Cardiac muscle cell (in vitro differentiated cells and primary cell): ENCODE data around the gene PKP3. TPM values are rescaled to one million over a fixed set of nuclear protein-coding genes. Genes with fewer than 3 reads are reported as not detected.
"Not testable (repeated sequence)": the region's sequence is repeated elsewhere in the genome, so short reads cannot be mapped to it uniquely, and the experiment has no call there.

ENCODE experiments used
- DNase-seq, 2 donors: peaks; one replicate each; pipeline versions ENCODE4 v3.0.0 to v3.0.0-alpha.2; 2010 to 2017; ENCODE audit warnings: low read depth in 1 of 2, low spot score in 1 of 2
- H3K27ac ChIP-seq: fragments of 200-600 bp; sonication (generic); 2 replicates; pipeline ENCODE4 v1.5.1; 2016
- H3K27me3 ChIP-seq: fragments of 200-600 bp; sonication (generic); 2 replicates; pipeline ENCODE4 v1.6.0; 2016; ENCODE audit warnings: control low read depth
- H3K36me3 ChIP-seq: fragments of 200-600 bp; sonication (generic); 2 replicates; pipeline ENCODE4 v1.5.1; 2016; ENCODE audit warnings: control low read depth
- H3K4me1 ChIP-seq: fragments of 200-600 bp; sonication (generic); 2 replicates; pipeline ENCODE4 v1.8.1; 2017; ENCODE audit warnings: low read depth, mild to moderate bottlenecking, mixed run types
- H3K4me3 ChIP-seq: fragments of 200-600 bp; sonication (generic); 2 replicates; pipeline ENCODE4 v1.5.1; 2016; ENCODE audit warnings: mild to moderate bottlenecking
- H3K9me3 ChIP-seq: fragments of 200-600 bp; sonication (generic); 2 replicates; pipeline ENCODE4 v1.5.1; 2017; ENCODE audit warnings: low read depth, mild to moderate bottlenecking, control low read depth
- polyA plus RNA-seq: library from polyadenylated mRNA; unstranded; fragments of >200 nt; fragmentation: Nextera tagmentation; extraction: Ambion mirVana; gene quantifications from 2 replicates; pipeline ENCODE4 v1.2.1, GENCODE V29; 2016
- total RNA-seq: library from RNA; depleted of rRNA; stranded (reverse); fragments of >200 nt; gene quantifications from 2 replicates; pipeline ENCODE4 v1.2.3, GENCODE V29; 2016
- TF ChIP-seq, protein P1 (sequence below): IDR thresholded peaks from 2 replicates; pipeline ENCODE4 v1.5.1; 2012; ENCODE audit warnings: low read depth, mild to moderate bottlenecking, low read length

PKP3 gene, protein sequence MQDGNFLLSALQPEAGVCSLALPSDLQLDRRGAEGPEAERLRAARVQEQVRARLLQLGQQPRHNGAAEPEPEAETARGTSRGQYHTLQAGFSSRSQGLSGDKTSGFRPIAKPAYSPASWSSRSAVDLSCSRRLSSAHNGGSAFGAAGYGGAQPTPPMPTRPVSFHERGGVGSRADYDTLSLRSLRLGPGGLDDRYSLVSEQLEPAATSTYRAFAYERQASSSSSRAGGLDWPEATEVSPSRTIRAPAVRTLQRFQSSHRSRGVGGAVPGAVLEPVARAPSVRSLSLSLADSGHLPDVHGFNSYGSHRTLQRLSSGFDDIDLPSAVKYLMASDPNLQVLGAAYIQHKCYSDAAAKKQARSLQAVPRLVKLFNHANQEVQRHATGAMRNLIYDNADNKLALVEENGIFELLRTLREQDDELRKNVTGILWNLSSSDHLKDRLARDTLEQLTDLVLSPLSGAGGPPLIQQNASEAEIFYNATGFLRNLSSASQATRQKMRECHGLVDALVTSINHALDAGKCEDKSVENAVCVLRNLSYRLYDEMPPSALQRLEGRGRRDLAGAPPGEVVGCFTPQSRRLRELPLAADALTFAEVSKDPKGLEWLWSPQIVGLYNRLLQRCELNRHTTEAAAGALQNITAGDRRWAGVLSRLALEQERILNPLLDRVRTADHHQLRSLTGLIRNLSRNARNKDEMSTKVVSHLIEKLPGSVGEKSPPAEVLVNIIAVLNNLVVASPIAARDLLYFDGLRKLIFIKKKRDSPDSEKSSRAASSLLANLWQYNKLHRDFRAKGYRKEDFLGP
- total RNA-seq (0.09 and 0.70 TPM in 2 replicates), polyA plus RNA-seq (0.57 TPM in 1 of 2 replicates, not detected in the other)

DNA sequence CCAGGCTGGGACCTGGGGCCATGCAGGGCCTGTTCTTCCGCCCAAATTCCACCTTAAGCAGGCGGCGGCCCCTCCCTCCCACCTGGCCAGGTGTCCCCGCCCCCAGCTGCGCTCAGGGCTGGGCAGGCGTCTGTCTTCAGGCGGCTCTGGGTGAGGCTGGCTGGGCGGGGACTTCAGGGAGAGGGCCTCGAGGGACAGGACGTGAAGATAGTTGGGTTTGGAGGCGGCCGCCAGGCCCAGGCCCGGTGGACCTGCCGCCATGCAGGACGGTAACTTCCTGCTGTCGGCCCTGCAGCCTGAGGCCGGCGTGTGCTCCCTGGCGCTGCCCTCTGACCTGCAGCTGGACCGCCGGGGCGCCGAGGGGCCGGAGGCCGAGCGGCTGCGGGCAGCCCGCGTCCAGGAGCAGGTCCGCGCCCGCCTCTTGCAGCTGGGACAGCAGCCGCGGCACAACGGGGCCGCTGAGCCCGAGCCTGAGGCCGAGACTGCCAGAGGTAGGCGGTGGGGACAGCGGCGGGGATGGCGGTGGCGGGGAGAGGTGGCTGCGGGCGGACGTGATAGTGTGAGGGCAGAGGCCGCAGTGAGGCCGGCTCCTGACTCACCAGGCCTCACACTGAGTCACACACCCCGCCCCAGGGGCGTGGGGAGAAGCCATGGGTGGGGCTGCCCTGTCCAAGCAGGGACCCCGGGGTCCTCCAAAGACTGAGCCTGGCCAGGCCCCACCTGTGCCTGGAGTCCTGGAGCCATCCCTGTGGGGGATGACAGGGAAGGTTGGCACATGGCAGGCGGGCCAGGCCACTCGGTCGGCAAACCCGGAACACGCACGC, at the start of gene PKP3:
PKP3 (plus strand) TSS at position 176 of the 824 bp plus-strand sequence; CDS start at position 260, 84 bp downstream.
- Histone ChIP-seq H3K4me3 (no peak within 1 kb of the TSS), H3K9me3 (no peaks in the 10 kb centered on the region), H3K36me3 (no peaks in the 10 kb centered on the region), H3K4me1 (no peaks in the 10 kb centered on the region), H3K27ac (no peak within 1 kb of the TSS), H3K27me3 (no peaks in the 10 kb centered on the region)
- DNase-seq = peak in 1 of 2 donors; percentile 52
- TF ChIP-seq, protein P1, sequence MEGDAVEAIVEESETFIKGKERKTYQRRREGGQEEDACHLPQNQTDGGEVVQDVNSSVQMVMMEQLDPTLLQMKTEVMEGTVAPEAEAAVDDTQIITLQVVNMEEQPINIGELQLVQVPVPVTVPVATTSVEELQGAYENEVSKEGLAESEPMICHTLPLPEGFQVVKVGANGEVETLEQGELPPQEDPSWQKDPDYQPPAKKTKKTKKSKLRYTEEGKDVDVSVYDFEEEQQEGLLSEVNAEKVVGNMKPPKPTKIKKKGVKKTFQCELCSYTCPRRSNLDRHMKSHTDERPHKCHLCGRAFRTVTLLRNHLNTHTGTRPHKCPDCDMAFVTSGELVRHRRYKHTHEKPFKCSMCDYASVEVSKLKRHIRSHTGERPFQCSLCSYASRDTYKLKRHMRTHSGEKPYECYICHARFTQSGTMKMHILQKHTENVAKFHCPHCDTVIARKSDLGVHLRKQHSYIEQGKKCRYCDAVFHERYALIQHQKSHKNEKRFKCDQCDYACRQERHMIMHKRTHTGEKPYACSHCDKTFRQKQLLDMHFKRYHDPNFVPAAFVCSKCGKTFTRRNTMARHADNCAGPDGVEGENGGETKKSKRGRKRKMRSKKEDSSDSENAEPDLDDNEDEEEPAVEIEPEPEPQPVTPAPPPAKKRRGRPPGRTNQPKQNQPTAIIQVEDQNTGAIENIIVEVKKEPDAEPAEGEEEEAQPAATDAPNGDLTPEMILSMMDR = no peak

DNA sequence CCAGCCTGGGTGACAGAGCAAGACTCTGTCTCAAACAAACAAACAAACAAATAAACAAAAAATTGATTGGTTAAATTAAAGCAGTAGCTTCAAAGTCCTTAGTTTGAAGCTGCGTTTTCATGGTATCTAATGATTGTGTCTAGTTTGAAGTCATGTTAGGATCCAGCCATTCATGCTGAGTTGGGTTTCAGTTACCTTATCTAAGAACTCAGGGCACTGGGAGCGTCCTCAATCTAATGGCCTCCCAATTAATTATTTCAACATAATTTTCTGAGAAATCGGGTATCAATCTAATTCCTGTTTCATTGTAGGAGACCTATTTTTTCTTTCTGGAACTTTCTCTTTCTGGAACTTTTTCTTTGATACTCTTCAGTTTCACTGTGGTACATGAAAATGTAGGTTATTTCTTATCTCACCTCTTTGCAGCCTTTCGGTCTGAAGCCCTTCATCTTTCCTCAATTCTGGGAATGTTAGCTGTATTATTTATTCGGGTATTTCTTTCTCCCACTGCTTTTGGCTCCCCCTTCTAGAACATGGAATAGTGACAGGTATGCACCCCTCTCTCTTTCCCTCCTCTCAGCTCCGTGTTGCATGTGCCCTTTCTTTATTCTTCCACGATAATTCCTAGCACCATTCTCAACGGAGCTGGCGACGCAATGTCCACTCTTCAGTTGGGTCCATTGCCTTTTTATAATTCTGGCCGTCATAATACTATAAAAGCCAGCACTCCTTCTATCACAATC, 49.0 kb upstream of the PKP3 start:
- no peaks in the 10 kb centered on the region for H3K4me1 ChIP-seq
- H3K36me3 ChIP-seq = no peaks in the 10 kb centered on the region
- TF ChIP-seq, protein P1 = no peak
- H3K4me3 ChIP-seq = no peak overlapping the region
- no peak for DNase-seq
- no peaks in the 10 kb centered on the region for H3K9me3 ChIP-seq
- no peaks in the 10 kb centered on the region for H3K27me3 ChIP-seq
- H3K27ac ChIP-seq = no peak overlapping the region

DNA sequence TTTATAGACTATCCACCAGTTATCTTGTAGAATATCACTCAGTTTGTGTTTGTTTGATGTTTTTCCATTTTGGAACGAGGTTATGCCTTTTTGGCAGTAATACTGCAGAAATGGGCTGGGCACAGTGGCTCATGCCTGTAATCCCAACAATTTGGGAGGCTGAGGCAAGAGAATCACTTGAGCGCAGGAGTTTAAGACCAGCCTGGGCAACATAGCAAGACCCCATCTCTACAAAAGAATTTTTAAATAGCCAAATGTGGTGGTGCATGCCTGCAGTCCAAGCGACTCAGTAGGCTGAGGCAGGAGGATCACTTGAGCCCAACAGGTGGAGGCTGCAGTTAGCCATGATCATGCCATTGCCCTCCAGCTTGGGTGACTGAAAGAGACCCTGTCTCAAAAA, 47.5 kb upstream of the PKP3 start:
- no peaks in the 10 kb centered on the region for H3K36me3 ChIP-seq
- DNase-seq = no peak
- H3K27ac ChIP-seq = no peak overlapping the region
- H3K4me3 ChIP-seq = no peak overlapping the region
- TF ChIP-seq, protein P1 = no peak
- H3K9me3 ChIP-seq = no peaks in the 10 kb centered on the region
- H3K4me1 ChIP-seq = no peaks in the 10 kb centered on the region
- no peaks in the 10 kb centered on the region for H3K27me3 ChIP-seq

DNA sequence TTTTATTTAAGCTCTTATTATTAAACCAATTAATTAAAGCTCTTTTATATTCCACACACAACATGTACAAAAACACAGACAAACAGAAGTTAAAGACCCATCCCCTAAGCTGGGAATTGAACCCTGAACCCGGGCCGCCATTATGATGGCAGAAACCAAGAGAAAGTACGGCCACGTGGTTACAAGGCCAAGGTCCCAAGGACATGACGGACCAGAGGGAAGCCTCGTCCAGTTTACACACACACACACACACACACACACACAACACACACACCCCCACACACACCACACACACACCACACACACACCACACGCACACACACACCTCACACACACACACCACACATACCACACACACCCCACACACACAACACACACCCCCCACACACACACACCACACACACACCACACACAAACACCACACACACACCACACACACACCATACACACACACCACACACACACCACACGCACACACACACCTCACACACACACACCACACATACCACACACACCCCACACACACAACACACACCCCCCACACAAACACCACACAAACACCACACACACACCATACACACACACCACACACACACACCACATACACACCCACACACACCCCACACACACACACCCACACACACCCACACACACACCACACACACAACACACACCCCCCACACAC, 44.6 kb upstream of the PKP3 start:
- H3K36me3 ChIP-seq, H3K9me3 ChIP-seq, H3K4me1 ChIP-seq, H3K27me3 ChIP-seq, H3K27ac ChIP-seq, H3K4me3 ChIP-seq, DNase-seq: not testable (repeated sequence)

DNA sequence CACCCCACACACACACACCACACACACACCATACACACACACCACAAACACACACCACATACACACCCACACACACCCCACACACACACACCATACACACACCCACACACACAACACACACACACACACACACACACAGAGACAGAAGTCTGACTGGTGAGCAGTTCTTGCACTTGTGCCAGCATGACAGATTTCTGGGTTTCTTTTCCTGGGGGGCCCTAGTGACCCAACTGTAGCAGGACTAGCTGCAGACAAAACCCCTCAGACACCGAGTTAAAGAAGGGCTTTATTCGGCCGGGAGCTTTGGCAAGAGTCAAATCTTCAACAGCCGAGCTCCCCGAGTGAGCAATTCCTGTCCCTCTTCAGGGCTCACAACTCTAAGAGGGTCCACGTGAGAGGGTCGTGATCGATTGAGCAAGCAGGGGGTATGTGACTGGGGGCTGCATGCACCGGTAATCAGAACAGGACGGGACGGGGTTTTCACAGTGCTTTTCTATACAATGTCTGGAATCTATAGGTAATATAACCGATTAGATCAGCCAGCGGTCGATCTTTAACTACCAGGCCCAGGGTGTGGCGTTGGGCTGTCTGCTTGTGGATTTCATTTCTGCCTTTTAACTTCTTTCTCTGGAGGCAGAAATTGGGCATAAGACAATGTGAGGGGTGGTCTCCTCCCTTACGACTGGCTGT, 43.8 kb upstream of the PKP3 start:
- H3K4me1 ChIP-seq, H3K36me3 ChIP-seq, H3K9me3 ChIP-seq, H3K27me3 ChIP-seq, H3K27ac ChIP-seq, H3K4me3 ChIP-seq, DNase-seq: not testable (repeated sequence)
